Activated gamma-delta T cell treated with anti-CD3 and anti-CD28 coated beads, Interleukin-2, amount 50 U/mL, for 16 hours (primary cell): ENCODE results near the gene SORCS2.

ENCODE experiments used
- DNase-seq: peaks from one replicate; pipeline ENCODE4 v3.0.0-alpha.2; 2020; ENCODE audit warnings: low read depth

SORCS2 gene

GRCh38 chr4:7186516-7187167 is 5.7 kb upstream of the SORCS2 start:
- DNase-seq = no peak

- DNase-seq = no peak
Observed at GRCh38 chr4:7187168-7187535, 5.2 kb upstream of the SORCS2 start.

GRCh38 chr4:7187691-7188090 is 4.6 kb upstream of the SORCS2 start:
- no peak for DNase-seq

GRCh38 chr4:7189066-7189465 is 3.3 kb upstream of the SORCS2 start:
- no peak for DNase-seq

GRCh38 chr4:7189475-7190277 is 2.7 kb upstream of the SORCS2 start:
- no peak for DNase-seq

- DNase-seq = no peak
Observed at GRCh38 chr4:7190278-7190594, 2.1 kb upstream of the SORCS2 start.

- DNase-seq = no peak
Observed at GRCh38 chr4:7190691-7191545, 1.4 kb upstream of the SORCS2 start.

GRCh38 chr4:7191546-7192251 is 639 bp upstream of the SORCS2 start:
- no peak for DNase-seq

GRCh38 chr4:7193030-7193958 is 956 bp downstream of the SORCS2 start:
- DNase-seq = no peak

GRCh38 chr4:7194251-7195140 is 2.2 kb downstream of the SORCS2 start:
- DNase-seq = no peak

GRCh38 chr4:7195141-7195515 is 2.8 kb downstream of the SORCS2 start:
- no peak for DNase-seq

- no peak for DNase-seq
Observed at GRCh38 chr4:7195546-7196287, 3.4 kb downstream of the SORCS2 start.

GRCh38 chr4:7196288-7196651 is 3.9 kb downstream of the SORCS2 start:
- no peak for DNase-seq

GRCh38 chr4:7196736-7197135 is 4.4 kb downstream of the SORCS2 start:
- no peak for DNase-seq

- DNase-seq = no peak
Observed at GRCh38 chr4:7197910-7198309, 5.6 kb downstream of the SORCS2 start.

- DNase-seq = no peak
Observed at GRCh38 chr4:7198440-7199128, 6.2 kb downstream of the SORCS2 start.

GRCh38 chr4:7199129-7199725 is 6.9 kb downstream of the SORCS2 start:
- no peak for DNase-seq

- no peak for DNase-seq
Observed at GRCh38 chr4:7199771-7200441, 7.6 kb downstream of the SORCS2 start.
